Naive thymus-derived CD4-positive, alpha-beta T cell (primary cell): ENCODE data around the gene MAP7D2. TPM values are rescaled to one million over a fixed set of nuclear protein-coding genes. Genes with fewer than 3 reads are reported as not detected.
A peak's percentile ranks its signal among the peaks of the same experiment; 100 is the strongest.
"Not testable (repeated sequence)": the region's sequence is repeated elsewhere in the genome, so short reads cannot be mapped to it uniquely, and the experiment has no call there.

Experiments used
- ATAC-seq: fragments of 150-1000 bp; cut with Tn5 transposase; 2 replicates; pipeline ENCODE4 v1.10.0; 2021; ENCODE audit warnings: mild to moderate bottlenecking, moderate library complexity
- CTCF ChIA-PET: fragments of 350-600 bp; sonication (Branson Sonifier 250); formaldehyde crosslinking; loops from one replicate; lab custom pipeline; 2021; ENCODE audit warnings: antibody characterized with exemption; lab: Charles Lee
- POLR2A ChIA-PET: fragments of 350-600 bp; sonication (Branson Sonifier 250); formaldehyde crosslinking; loops from one replicate; lab custom pipeline; 2021; ENCODE audit warnings: antibody characterized with exemption, inconsistent platforms; lab: Charles Lee
- DNase-seq, 9 donors: peaks; one replicate each; pipeline versions ENCODE4 v3.0.0 to v3.0.0-alpha.2; 2020 to 2022; ENCODE audit warnings: mixed read lengths in 1 of 9
- H3K27ac ChIP-seq: one replicate; pipeline ENCODE4 v1.7.0; 2013; ENCODE audit warnings: mild to moderate bottlenecking, low read depth, low read length, moderate library complexity
- H3K27me3 ChIP-seq, 2 donors: one replicate each; pipeline ENCODE4 v1.7.0; 2013; ENCODE audit warnings: low read length in 2 of 2, mild to moderate bottlenecking in 2 of 2, moderate library complexity in 2 of 2; ENCODE audit not compliant: control insufficient read depth in 2 of 2, insufficient read depth in 2 of 2
- H3K36me3 ChIP-seq, 3 experiments: 1 replicate in 2 of 3; 2 replicates in 1 of 3; pipeline ENCODE4 v1.7.0; 2013; ENCODE audit warnings: low read length in 3 of 3, mild to moderate bottlenecking in 3 of 3, moderate library complexity in 1 of 3; ENCODE audit not compliant: insufficient read depth in 3 of 3, control insufficient read depth in 2 of 3
- H3K4me1 ChIP-seq, 2 donors: one replicate each; pipeline ENCODE4 v1.7.0; 2013; ENCODE audit warnings: low read length in 2 of 2, mild to moderate bottlenecking in 2 of 2, moderate library complexity in 1 of 2; ENCODE audit not compliant: control insufficient read depth in 2 of 2, insufficient read depth in 2 of 2
- H3K4me3 ChIP-seq: 2 replicates; pipeline ENCODE4 v1.7.0; 2013; ENCODE audit warnings: mild to moderate bottlenecking, low read length
- H3K9me3 ChIP-seq, 3 experiments: 1 replicate in 2 of 3; 2 replicates in 1 of 3; pipeline ENCODE4 v1.7.0; 2013; ENCODE audit warnings: low read length in 3 of 3; ENCODE audit not compliant: control insufficient read depth in 2 of 3
- H3K27ac Mint-ChIP-seq, 9 donors: one replicate each; pipeline ENCODE4 v1.8.0; 2020 to 2022; ENCODE audit warnings: mixed read lengths in 9 of 9, mild to moderate bottlenecking in 8 of 9, moderate library complexity in 5 of 9, inconsistent platforms in 2 of 9
- H3K27me3 Mint-ChIP-seq, 5 donors: one replicate each; pipeline ENCODE4 v1.8.0; 2021 to 2022; ENCODE audit warnings: mixed read lengths in 5 of 5, mild to moderate bottlenecking in 1 of 5
- H3K36me3 Mint-ChIP-seq, 5 donors: one replicate each; pipeline ENCODE4 v1.8.0; 2020 to 2022; ENCODE audit warnings: mixed read lengths in 5 of 5, mild to moderate bottlenecking in 3 of 5, inconsistent platforms in 1 of 5
- H3K4me1 Mint-ChIP-seq, 7 donors: one replicate each; pipeline ENCODE4 v1.8.0; 2020 to 2022; ENCODE audit warnings: mixed read lengths in 7 of 7, mild to moderate bottlenecking in 3 of 7, inconsistent platforms in 1 of 7
- H3K4me3 Mint-ChIP-seq, 10 donors: one replicate each; pipeline ENCODE4 v1.8.0; 2020 to 2022; ENCODE audit warnings: mild to moderate bottlenecking in 10 of 10, mixed read lengths in 10 of 10, moderate library complexity in 6 of 10, inconsistent platforms in 2 of 10
- H3K9me3 Mint-ChIP-seq, 11 donors: one replicate each; pipeline ENCODE4 v1.8.0; 2020 to 2022; ENCODE audit warnings: mixed read lengths in 11 of 11, mild to moderate bottlenecking in 4 of 11, inconsistent platforms in 1 of 11, moderate library complexity in 1 of 11
- intact Hi-C, 2 donors: fragments of 100-400 bp; cut with micrococcal nuclease; formaldehyde crosslinking; loops; one replicate each; pipeline ENCODE4 v1.15.1; 2023
- polyA plus RNA-seq, 2 donors: library from polyadenylated mRNA; unstranded; fragments of 300-500 nt; fragmentation: Illumina TruSeq; gene quantifications; one replicate each; pipeline ENCODE4 v1.2.3, GENCODE V29; 2021
- total RNA-seq, 6 experiments: library from RNA in 5 of 6; stranded (reverse) in 5 of 6; gene quantifications; 1 replicate in 5 of 6; 2 replicates in 1 of 6; pipeline ENCODE4 v1.2.3 and lab custom pipeline; 2021 to 2026

Gene MAP7D2
- total and polyA plus RNA-seq, 7 experiments from 2014 or later: 0.13 to 0.22 (median 0.15) TPM; not detected in 2

GRCh38 chrX:20127440-20127839 is 10.7 kb upstream of the MAP7D2 start:
- peaks cover 0 to 23% (median 3%) of the 10 kb centered on the region in 5 donors for H3K36me3 Mint-ChIP-seq
- H3K27me3 ChIP-seq, H3K9me3 ChIP-seq, CTCF ChIA-PET, H3K9me3 Mint-ChIP-seq, H3K4me1 Mint-ChIP-seq, H3K4me1 ChIP-seq, H3K27me3 Mint-ChIP-seq, POLR2A ChIA-PET, H3K27ac ChIP-seq, H3K4me3 ChIP-seq, H3K4me3 Mint-ChIP-seq, H3K27ac Mint-ChIP-seq: not testable (repeated sequence)
- ATAC-seq: peak; percentile 70
- peak in 2 of 9 donors; percentile 18 to 25 for DNase-seq
- intact Hi-C loops: loop anchor here (5.0 kb wide), 2 partner anchors 220 to 755 kb away; no protein-coding TSS in a partner anchor
- H3K36me3 ChIP-seq: peaks cover 0 to 21% (median 3%) of the 10 kb centered on the region in 3 experiments

GRCh38 chrX:20126833-20127232 is 10.1 kb upstream of the MAP7D2 start:
- H3K4me3 ChIP-seq, H3K27ac Mint-ChIP-seq, DNase-seq, H3K27ac ChIP-seq, H3K4me1 Mint-ChIP-seq, H3K9me3 Mint-ChIP-seq, H3K4me1 ChIP-seq, POLR2A ChIA-PET, H3K27me3 ChIP-seq, ATAC-seq, H3K9me3 ChIP-seq, H3K27me3 Mint-ChIP-seq, H3K4me3 Mint-ChIP-seq, CTCF ChIA-PET: not testable (repeated sequence)
- H3K36me3 ChIP-seq: peaks cover 0 to 16% (median 0%) of the 10 kb centered on the region in 3 experiments
- H3K36me3 Mint-ChIP-seq: peaks cover 0 to 20% (median 3%) of the 10 kb centered on the region in 5 donors
- intact Hi-C loops: loop anchor here (5.0 kb wide), 2 partner anchors 220 to 755 kb away; no protein-coding TSS in a partner anchor

- no peak overlapping the region for H3K4me3 ChIP-seq
- no peaks in the 10 kb centered on the region for H3K27me3 ChIP-seq
- DNase-seq (no peak), ATAC-seq (no peak)
- Mint-ChIP-seq H3K9me3 (no peaks in the 10 kb centered on the region), H3K4me1 (peaks cover 0 to 6% (median 0%) of the 10 kb centered on the region in 7 donors), H3K4me3 (no peak overlapping the region), H3K27me3 (no peaks in the 10 kb centered on the region), H3K27ac (peak overlapping the region in 1 of 9 donors; percentile 47), H3K36me3 (peaks cover 0 to 15% (median 0%) of the 10 kb centered on the region in 5 donors)
- intact Hi-C loops: loop anchor here (5.0 kb wide), 2 partner anchors 218 to 753 kb away; no protein-coding TSS in a partner anchor
- H3K36me3 ChIP-seq: peaks cover 0 to 4% (median 0%) of the 10 kb centered on the region in 3 experiments
- no peak overlapping the region for H3K27ac ChIP-seq
- ChIA-PET POLR2A (no interaction called here), CTCF (interaction anchor here (0.7 kb wide), 1 partner anchor 15 kb away, joined by 3 read pairs; no protein-coding TSS in a partner anchor)
- H3K9me3 ChIP-seq: no peaks in the 10 kb centered on the region
- no peaks in the 10 kb centered on the region for H3K4me1 ChIP-seq
Measured at GRCh38 chrX:20124964-20125363, 8.3 kb upstream of the MAP7D2 start.

GRCh38 chrX:20118065-20118824 is 1.5 kb upstream of the MAP7D2 start:
- no peak for DNase-seq
- Mint-ChIP-seq H3K4me3 (peak overlapping the region in 2 of 10 donors; percentile 3 to 39), H3K4me1 (peaks cover 0 to 17% (median 5%) of the 10 kb centered on the region in 7 donors), H3K27ac (no peak overlapping the region), H3K36me3 (peaks cover 0 to 3% (median 0%) of the 10 kb centered on the region in 5 donors), H3K9me3 (no peaks in the 10 kb centered on the region), H3K27me3 (peaks cover 12 to 38% (median 18%) of the 10 kb centered on the region in 5 donors)
- Histone ChIP-seq H3K36me3 (no peaks in the 10 kb centered on the region), H3K4me1 (peaks cover 0 to 3% of the 10 kb centered on the region in 2 donors), H3K4me3 (no peak overlapping the region), H3K27ac (no peak overlapping the region), H3K9me3 (no peaks in the 10 kb centered on the region), H3K27me3 (peaks cover 0 to 2% of the 10 kb centered on the region in 2 donors)
- ATAC-seq: no peak
- ChIA-PET CTCF (interaction anchor here (0.7 kb wide), 1 partner anchor 252 kb away, joined by 4 read pairs; no protein-coding TSS in a partner anchor), POLR2A (no interaction called here)
- intact Hi-C loops: no loop called here

- intact Hi-C loops: no loop called here
- H3K36me3 Mint-ChIP-seq: peaks cover 0 to 7% (median 0%) of the 10 kb centered on the region in 5 donors
- peaks cover 0 to 2% of the 10 kb centered on the region in 2 donors for H3K27me3 ChIP-seq
- ChIA-PET POLR2A (no interaction called here), CTCF (no interaction called here)
- no peaks in the 10 kb centered on the region for H3K9me3 ChIP-seq
- no peaks in the 10 kb centered on the region for H3K36me3 ChIP-seq
- peak overlapping the region in 8 of 10 donors; percentile 35 to 71 (median 56) for H3K4me3 Mint-ChIP-seq
- DNase-seq: no peak
- H3K27ac Mint-ChIP-seq: no peak overlapping the region
- H3K27ac ChIP-seq: no peak overlapping the region
- H3K4me1 Mint-ChIP-seq: peaks cover 0 to 17% (median 5%) of the 10 kb centered on the region in 7 donors
- no peak overlapping the region for H3K4me3 ChIP-seq
- no peak for ATAC-seq
- no peaks in the 10 kb centered on the region for H3K9me3 Mint-ChIP-seq
- peaks cover 12 to 38% (median 18%) of the 10 kb centered on the region in 5 donors for H3K27me3 Mint-ChIP-seq
- peaks cover 0 to 3% of the 10 kb centered on the region in 2 donors for H3K4me1 ChIP-seq
Measured at GRCh38 chrX:20116087-20116576, 575 bp downstream of the MAP7D2 start.

- POLR2A ChIA-PET: no interaction called here
Measured at GRCh38 chrX:20112022-20112774, 4.5 kb downstream of the MAP7D2 start.

More at GRCh38 chrX:20112022-20112774, 4.5 kb downstream of the MAP7D2 start:
- H3K9me3 Mint-ChIP-seq: no peaks in the 10 kb centered on the region
- peaks cover 12 to 25% (median 18%) of the 10 kb centered on the region in 5 donors for H3K27me3 Mint-ChIP-seq
- no peak overlapping the region for H3K4me3 Mint-ChIP-seq
- H3K4me1 Mint-ChIP-seq: peaks cover 0 to 8% (median 0%) of the 10 kb centered on the region in 7 donors
- Histone ChIP-seq H3K4me1 (no peaks in the 10 kb centered on the region), H3K4me3 (no peak overlapping the region), H3K9me3 (no peaks in the 10 kb centered on the region), H3K36me3 (no peaks in the 10 kb centered on the region), H3K27me3 (peaks cover 0 to 2% of the 10 kb centered on the region in 2 donors), H3K27ac (no peak overlapping the region)
- intact Hi-C loops: no loop called here
- CTCF ChIA-PET: no interaction called here
- peaks cover 0 to 7% (median 0%) of the 10 kb centered on the region in 5 donors for H3K36me3 Mint-ChIP-seq
- DNase-seq (no peak), ATAC-seq (no peak)
- H3K27ac Mint-ChIP-seq: no peak overlapping the region
